Cardiac muscle cell (in vitro differentiated cells and primary cell): ENCODE measurements around the gene WDFY4. TPM values are rescaled to one million over a fixed set of nuclear protein-coding genes. Genes with fewer than 3 reads are reported as not detected.

Source experiments
- DNase-seq, 2 donors: peaks; one replicate each; pipeline versions ENCODE4 v3.0.0 to v3.0.0-alpha.2; 2010 to 2017; ENCODE audit warnings: low read depth in 1 of 2, low spot score in 1 of 2
- H3K27ac ChIP-seq: fragments of 200-600 bp; sonication (generic); 2 replicates; pipeline ENCODE4 v1.5.1; 2016
- H3K27me3 ChIP-seq: fragments of 200-600 bp; sonication (generic); 2 replicates; pipeline ENCODE4 v1.6.0; 2016; ENCODE audit warnings: control low read depth
- H3K36me3 ChIP-seq: fragments of 200-600 bp; sonication (generic); 2 replicates; pipeline ENCODE4 v1.5.1; 2016; ENCODE audit warnings: control low read depth
- H3K4me1 ChIP-seq: fragments of 200-600 bp; sonication (generic); 2 replicates; pipeline ENCODE4 v1.8.1; 2017; ENCODE audit warnings: low read depth, mild to moderate bottlenecking, mixed run types
- H3K4me3 ChIP-seq: fragments of 200-600 bp; sonication (generic); 2 replicates; pipeline ENCODE4 v1.5.1; 2016; ENCODE audit warnings: mild to moderate bottlenecking
- H3K9me3 ChIP-seq: fragments of 200-600 bp; sonication (generic); 2 replicates; pipeline ENCODE4 v1.5.1; 2017; ENCODE audit warnings: low read depth, mild to moderate bottlenecking, control low read depth
- CTCF ChIP-seq: IDR thresholded peaks from 2 replicates; pipeline ENCODE4 v1.5.1; 2012; ENCODE audit warnings: low read depth, mild to moderate bottlenecking, low read length
- polyA plus RNA-seq: library from polyadenylated mRNA; unstranded; fragments of >200 nt; fragmentation: Nextera tagmentation; extraction: Ambion mirVana; gene quantifications from 2 replicates; pipeline ENCODE4 v1.2.1, GENCODE V29; 2016
- total RNA-seq: library from RNA; depleted of rRNA; stranded (reverse); fragments of >200 nt; gene quantifications from 2 replicates; pipeline ENCODE4 v1.2.3, GENCODE V29; 2016

Gene WDFY4
- total and polyA plus RNA-seq, 2 experiments from 2014 or later, result not detected

GRCh38 chr10:48750019-48750418, 65.3 kb downstream of the WDFY4 start:
- Histone ChIP-seq H3K9me3 (no peaks in the 10 kb centered on the region), H3K36me3 (no peaks in the 10 kb centered on the region), H3K27ac (no peak overlapping the region), H3K4me1 (no peaks in the 10 kb centered on the region), H3K27me3 (no peaks in the 10 kb centered on the region), H3K4me3 (no peak overlapping the region)
- TF ChIP-seq CTCF, result no peak
- no peak for DNase-seq

- Histone ChIP-seq H3K4me3 (no peak overlapping the region), H3K27me3 (no peaks in the 10 kb centered on the region), H3K4me1 (no peaks in the 10 kb centered on the region), H3K9me3 (no peaks in the 10 kb centered on the region), H3K27ac (no peak overlapping the region), H3K36me3 (no peaks in the 10 kb centered on the region)
- TF ChIP-seq CTCF, result no peak
- DNase-seq, result no peak
Observed at GRCh38 chr10:48750991-48751390, 66.3 kb downstream of the WDFY4 start.

- H3K4me3 ChIP-seq, result no peak overlapping the region
- no peak for DNase-seq
- no peak overlapping the region for H3K27ac ChIP-seq
- no peaks in the 10 kb centered on the region for H3K27me3 ChIP-seq
- no peak for TF ChIP-seq CTCF
- H3K9me3 ChIP-seq, result no peaks in the 10 kb centered on the region
- H3K36me3 ChIP-seq, result no peaks in the 10 kb centered on the region
- H3K4me1 ChIP-seq, result no peaks in the 10 kb centered on the region
Observed at GRCh38 chr10:48751730-48752129, 67.1 kb downstream of the WDFY4 start.

- H3K27me3 ChIP-seq, result no peaks in the 10 kb centered on the region
- H3K36me3 ChIP-seq, result no peaks in the 10 kb centered on the region
- no peak overlapping the region for H3K27ac ChIP-seq
- H3K4me3 ChIP-seq, result no peak overlapping the region
- H3K4me1 ChIP-seq, result no peaks in the 10 kb centered on the region
- TF ChIP-seq CTCF, result no peak
- H3K9me3 ChIP-seq, result no peaks in the 10 kb centered on the region
- no peak for DNase-seq
Observed at GRCh38 chr10:48758411-48758810, 73.7 kb downstream of the WDFY4 start.

- H3K27me3 ChIP-seq, result no peaks in the 10 kb centered on the region
- no peak for TF ChIP-seq CTCF
- no peaks in the 10 kb centered on the region for H3K4me1 ChIP-seq
- no peak overlapping the region for H3K4me3 ChIP-seq
- DNase-seq, result no peak
- no peak overlapping the region for H3K27ac ChIP-seq
- no peaks in the 10 kb centered on the region for H3K36me3 ChIP-seq
- no peaks in the 10 kb centered on the region for H3K9me3 ChIP-seq
Observed at GRCh38 chr10:48759113-48759901, 74.6 kb downstream of the WDFY4 start.
